Activated B cell treated with CpG ODN at 0.5 μM for 24 hours (primary cell): ENCODE results near the gene CEP128. TPM values are rescaled to one million over a fixed set of nuclear protein-coding genes. Genes with fewer than 3 reads are reported as not detected.

ENCODE experiments used
- ATAC-seq: fragments of 200-7000 bp; cut with Tn5 transposase; one replicate; pipeline ENCODE4 v1.10.0; 2021; ENCODE audit warnings: low read depth, mild to moderate bottlenecking, moderate library complexity
- CTCF ChIA-PET: fragments of 350-600 bp; sonication (Branson Sonifier 250); formaldehyde crosslinking; loops from one replicate; lab custom pipeline; 2021; ENCODE audit warnings: antibody characterized with exemption; lab: Charles Lee
- POLR2A ChIA-PET: fragments of 350-600 bp; sonication (Branson Sonifier 250); formaldehyde crosslinking; loops from one replicate; lab custom pipeline; 2021; ENCODE audit warnings: antibody characterized with exemption; lab: Charles Lee
- DNase-seq: peaks from one replicate; pipeline ENCODE4 v3.0.0; 2022
- H3K27ac Mint-ChIP-seq: one replicate; pipeline ENCODE4 v1.8.0; 2020; ENCODE audit warnings: mixed read lengths
- H3K27me3 Mint-ChIP-seq: one replicate; pipeline ENCODE4 v1.8.0; 2021; ENCODE audit warnings: mixed read lengths
- H3K36me3 Mint-ChIP-seq: one replicate; pipeline ENCODE4 v1.8.0; 2021; ENCODE audit warnings: low read depth, mixed read lengths
- H3K4me1 Mint-ChIP-seq: one replicate; pipeline ENCODE4 v1.8.0; 2021; ENCODE audit warnings: mixed read lengths
- H3K4me3 Mint-ChIP-seq: one replicate; pipeline ENCODE4 v1.8.0; 2020; ENCODE audit warnings: mild to moderate bottlenecking, mixed read lengths
- H3K9me3 Mint-ChIP-seq: one replicate; pipeline ENCODE4 v1.8.0; 2020; ENCODE audit warnings: mixed read lengths
- intact Hi-C: fragments of 100-400 bp; cut with micrococcal nuclease; formaldehyde crosslinking; loops from one replicate; pipeline ENCODE4 v1.15.1; 2024
- total RNA-seq: library from RNA; stranded (reverse); gene quantifications from 2 replicates; pipeline ENCODE4 v1.2.3, GENCODE V29; 2022
- TF ChIP-seq, protein P1 (sequence below): fragments of 200-600 bp; IDR thresholded peaks from one replicate; pipeline ENCODE4 v1.8.0; 2022; ENCODE audit warnings: antibody characterized with exemption, mild to moderate bottlenecking

The CEP128 gene
- total RNA-seq, 1 donor from 2014 or later: 25.0 TPM

DNA sequence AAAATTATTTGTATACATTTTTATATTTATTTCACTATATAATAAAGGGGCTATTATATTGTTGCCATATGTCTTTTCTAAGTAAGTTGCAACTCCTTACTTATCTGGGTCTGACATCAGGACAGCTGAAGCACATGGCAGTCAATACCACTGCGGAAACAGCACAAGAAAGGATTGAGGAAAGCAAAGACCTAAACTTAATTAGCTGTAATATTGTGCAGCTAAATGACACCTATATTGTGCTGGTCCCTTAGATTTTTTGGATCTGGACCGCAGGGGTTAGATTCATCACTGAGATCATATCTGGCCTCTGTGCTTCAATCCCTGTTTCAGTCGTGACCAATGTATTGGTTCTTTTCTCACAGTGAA is 370.6 kb downstream of the CEP128 start:
- ATAC-seq: no peak
- Mint-ChIP-seq H3K9me3 (no peaks in the 10 kb centered on the region), H3K27ac (no peak overlapping the region), H3K4me3 (no peak overlapping the region), H3K4me1 (no peaks in the 10 kb centered on the region), H3K36me3 (no peaks in the 10 kb centered on the region), H3K27me3 (no peaks in the 10 kb centered on the region)
- intact Hi-C loops: no loop called here
- ChIA-PET CTCF (no interaction called here), POLR2A (no interaction called here)
- no peak for DNase-seq
- TF ChIP-seq, protein P1, sequence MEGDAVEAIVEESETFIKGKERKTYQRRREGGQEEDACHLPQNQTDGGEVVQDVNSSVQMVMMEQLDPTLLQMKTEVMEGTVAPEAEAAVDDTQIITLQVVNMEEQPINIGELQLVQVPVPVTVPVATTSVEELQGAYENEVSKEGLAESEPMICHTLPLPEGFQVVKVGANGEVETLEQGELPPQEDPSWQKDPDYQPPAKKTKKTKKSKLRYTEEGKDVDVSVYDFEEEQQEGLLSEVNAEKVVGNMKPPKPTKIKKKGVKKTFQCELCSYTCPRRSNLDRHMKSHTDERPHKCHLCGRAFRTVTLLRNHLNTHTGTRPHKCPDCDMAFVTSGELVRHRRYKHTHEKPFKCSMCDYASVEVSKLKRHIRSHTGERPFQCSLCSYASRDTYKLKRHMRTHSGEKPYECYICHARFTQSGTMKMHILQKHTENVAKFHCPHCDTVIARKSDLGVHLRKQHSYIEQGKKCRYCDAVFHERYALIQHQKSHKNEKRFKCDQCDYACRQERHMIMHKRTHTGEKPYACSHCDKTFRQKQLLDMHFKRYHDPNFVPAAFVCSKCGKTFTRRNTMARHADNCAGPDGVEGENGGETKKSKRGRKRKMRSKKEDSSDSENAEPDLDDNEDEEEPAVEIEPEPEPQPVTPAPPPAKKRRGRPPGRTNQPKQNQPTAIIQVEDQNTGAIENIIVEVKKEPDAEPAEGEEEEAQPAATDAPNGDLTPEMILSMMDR: no peak

DNA sequence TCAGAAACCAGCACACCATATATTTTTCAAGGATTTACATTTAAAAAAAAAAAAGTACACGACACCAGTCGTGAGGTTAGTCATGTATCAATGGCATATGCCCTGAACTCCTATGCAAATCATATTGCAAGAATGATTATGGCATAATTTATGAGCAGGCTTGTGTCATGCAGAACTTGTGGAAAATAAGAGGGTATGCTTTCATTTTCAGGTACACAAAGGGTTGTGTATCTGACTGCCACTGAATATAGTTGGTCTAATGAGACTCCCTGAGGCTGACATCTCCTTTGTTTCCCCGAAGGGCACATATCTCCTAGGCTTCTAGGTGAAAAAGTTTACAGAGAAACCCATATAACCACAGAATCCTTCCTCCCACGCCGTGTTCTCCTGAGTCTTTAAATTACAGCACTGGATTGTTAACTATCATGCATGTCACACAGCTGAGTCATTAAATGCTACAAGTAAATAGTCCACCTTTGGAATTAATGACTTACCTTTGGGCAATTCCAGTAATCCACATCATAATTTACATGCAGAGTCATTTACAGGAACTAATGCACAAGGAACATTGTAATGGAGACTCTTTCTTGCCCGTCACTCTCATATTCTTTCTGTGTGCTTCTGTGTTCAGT is 373.5 kb downstream of the CEP128 start:
- Mint-ChIP-seq H3K4me3 (no peak overlapping the region), H3K9me3 (no peaks in the 10 kb centered on the region), H3K27ac (no peak overlapping the region), H3K27me3 (no peaks in the 10 kb centered on the region), H3K4me1 (no peaks in the 10 kb centered on the region), H3K36me3 (no peaks in the 10 kb centered on the region)
- TF ChIP-seq, protein P1: no peak
- ATAC-seq: no peak
- ChIA-PET CTCF (no interaction called here), POLR2A (no interaction called here)
- DNase-seq: no peak
- intact Hi-C loops: no loop called here

DNA sequence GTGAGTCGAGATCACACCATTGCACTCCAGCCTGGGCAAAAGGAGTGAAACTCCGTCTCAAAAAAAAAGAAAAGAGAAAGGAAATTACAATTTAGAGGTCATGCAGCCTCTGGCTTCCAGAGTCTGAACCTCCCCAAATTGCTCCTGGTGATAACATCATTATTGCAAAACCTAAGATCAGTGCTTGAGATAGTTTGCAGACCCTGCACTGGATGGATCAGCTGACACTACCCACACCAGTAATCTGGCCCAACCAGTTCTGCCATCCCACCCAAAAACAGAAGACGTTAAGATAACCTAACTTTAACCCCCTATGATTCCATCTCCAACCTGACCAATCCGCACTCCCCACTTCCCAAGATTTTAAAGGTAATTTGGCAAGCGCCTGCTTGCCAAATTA is 376.5 kb downstream of the CEP128 start:
- no peak for DNase-seq
- ChIA-PET CTCF (no interaction called here), POLR2A (no interaction called here)
- ATAC-seq: no peak
- H3K4me3 Mint-ChIP-seq: no peak overlapping the region
- no peak overlapping the region for H3K27ac Mint-ChIP-seq
- intact Hi-C loops: no loop called here
- no peaks in the 10 kb centered on the region for H3K27me3 Mint-ChIP-seq
- no peaks in the 10 kb centered on the region for H3K4me1 Mint-ChIP-seq
- H3K9me3 Mint-ChIP-seq: no peaks in the 10 kb centered on the region
- H3K36me3 Mint-ChIP-seq: no peaks in the 10 kb centered on the region
- TF ChIP-seq, protein P1: no peak

DNA sequence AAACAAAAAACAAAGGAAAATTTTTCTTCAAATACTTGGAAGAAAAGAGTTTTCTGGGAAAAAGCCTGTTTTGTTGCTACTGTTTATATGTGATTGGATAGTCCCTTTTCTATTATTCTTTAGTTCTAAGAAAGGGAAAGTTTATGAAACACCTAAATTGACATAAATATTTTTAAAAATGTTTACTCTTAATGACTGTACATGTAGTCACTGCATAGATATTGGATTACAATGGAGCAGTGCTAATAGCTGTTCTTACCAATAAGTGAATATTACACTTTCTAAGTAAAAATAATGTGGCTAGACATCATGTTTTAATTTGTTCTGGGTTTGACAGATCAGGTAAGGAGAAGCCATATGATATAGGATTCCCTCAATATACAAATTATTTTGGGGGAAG is 377.5 kb downstream of the CEP128 start:
- intact Hi-C loops: no loop called here
- ATAC-seq (no peak), DNase-seq (no peak)
- Mint-ChIP-seq H3K9me3 (no peaks in the 10 kb centered on the region), H3K4me3 (no peak overlapping the region), H3K4me1 (no peaks in the 10 kb centered on the region), H3K36me3 (no peaks in the 10 kb centered on the region), H3K27ac (no peak overlapping the region), H3K27me3 (no peaks in the 10 kb centered on the region)
- POLR2A ChIA-PET: no interaction called here
- TF ChIP-seq, protein P1: no peak
- CTCF ChIA-PET: no interaction called here

DNA sequence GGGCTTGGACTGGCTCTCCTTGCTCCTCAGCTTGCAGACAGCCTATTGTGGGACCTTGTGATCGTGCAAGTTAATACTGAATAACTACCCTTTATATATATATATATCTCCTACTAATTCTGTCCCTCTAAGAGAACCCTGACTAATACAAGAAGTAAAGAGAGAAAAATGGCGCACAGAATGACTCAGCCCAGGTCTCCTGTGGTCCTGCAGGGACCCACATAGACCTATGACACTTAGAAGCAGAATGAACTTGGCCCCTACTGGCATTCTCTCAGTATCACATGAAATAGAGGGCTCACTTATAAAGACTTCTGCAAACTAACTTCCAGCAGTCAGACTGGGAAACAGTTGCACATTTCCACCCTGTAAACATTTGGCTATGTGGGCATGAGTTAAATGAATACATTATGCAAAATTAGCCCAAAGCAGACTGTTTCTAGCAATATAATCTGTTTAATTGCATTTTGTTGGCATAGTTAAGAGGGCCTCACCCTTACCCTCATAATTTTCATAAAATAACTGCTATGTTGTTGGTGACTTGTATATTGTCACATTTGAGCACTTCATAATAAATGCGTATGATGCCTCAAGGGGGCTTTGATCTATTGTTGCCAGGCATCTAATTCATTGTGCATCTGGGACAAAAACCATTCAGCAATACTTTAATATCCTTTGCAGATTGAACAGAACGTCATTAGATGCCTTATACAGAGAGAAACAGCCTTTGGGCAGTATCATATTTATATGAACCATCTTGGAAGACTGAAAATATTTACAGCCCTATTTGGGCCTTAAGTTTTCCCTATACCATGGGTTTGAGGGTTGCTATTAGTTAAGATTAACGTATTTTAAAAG is 380.5 kb downstream of the CEP128 start:
- ChIA-PET POLR2A (no interaction called here), CTCF (no interaction called here)
- H3K4me3 Mint-ChIP-seq: no peak overlapping the region
- DNase-seq (no peak), ATAC-seq (no peak)
- H3K27ac Mint-ChIP-seq: no peak overlapping the region
- no peaks in the 10 kb centered on the region for H3K9me3 Mint-ChIP-seq
- intact Hi-C loops: no loop called here
- TF ChIP-seq, protein P1: no peak
- H3K36me3 Mint-ChIP-seq: no peaks in the 10 kb centered on the region
- no peaks in the 10 kb centered on the region for H3K27me3 Mint-ChIP-seq
- no peaks in the 10 kb centered on the region for H3K4me1 Mint-ChIP-seq
